EL (cell line): ENCODE measurements around the gene GPR39.

Experiments
- DNase-seq: peaks from one replicate; pipeline ENCODE4 v3.0.0-alpha.2; 2016

The GPR39 gene

GRCh38 chr2:132681766-132682165, 265.2 kb downstream of the GPR39 start:
- DNase-seq = no peak

- DNase-seq = peak; percentile 24
Observed at GRCh38 chr2:132690664-132691303, 274.2 kb downstream of the GPR39 start.

GRCh38 chr2:132691556-132691955, 275.0 kb downstream of the GPR39 start:
- DNase-seq = no peak

DNA sequence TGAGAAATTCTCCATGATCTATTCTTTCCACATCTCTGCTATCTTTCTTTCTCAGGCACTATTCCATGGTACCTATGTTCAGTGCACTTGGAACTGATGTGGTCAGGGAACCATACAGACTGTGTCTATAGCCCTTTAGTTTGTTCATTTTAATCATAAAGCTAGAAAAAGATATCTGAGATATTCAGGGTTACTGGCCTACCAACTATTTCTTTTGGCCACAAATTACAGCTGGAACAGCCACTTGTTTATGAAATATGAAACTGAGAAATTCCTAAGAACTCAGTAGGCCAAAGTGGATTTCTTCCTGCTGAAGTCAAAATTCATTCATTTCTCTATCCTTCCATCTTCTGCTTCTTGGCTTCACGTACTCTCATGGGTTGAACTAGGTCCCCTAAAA, 276.2 kb downstream of the GPR39 start:
- peak; percentile 18 for DNase-seq
